Fibroblast of skin of abdomen (primary cell): Measurements from ENCODE around the gene ABCC9.

Source experiments
- DNase-seq: peaks from one replicate; pipeline ENCODE4 v3.0.0-alpha.2; 2013

ABCC9 gene

GRCh38 chr12:21877293-21877982 is 63.8 kb downstream of the ABCC9 start:
- DNase-seq, result no peak

- no peak for DNase-seq
These were observed 75.4 kb downstream of the ABCC9 start for GRCh38 chr12:21865846-21866245.

- DNase-seq, result no peak
These were observed 80.7 kb downstream of the ABCC9 start for GRCh38 chr12:21860534-21860933.

- DNase-seq, result no peak
These were observed 81.1 kb downstream of the ABCC9 start for GRCh38 chr12:21860128-21860527.

GRCh38 chr12:21852251-21852650 is 89.0 kb downstream of the ABCC9 start:
- DNase-seq, result peak; percentile 59

- no peak for DNase-seq
These were observed 90.1 kb downstream of the ABCC9 start for GRCh38 chr12:21851151-21851550.

- no peak for DNase-seq
These were observed 90.8 kb downstream of the ABCC9 start for GRCh38 chr12:21850419-21850818.

- no peak for DNase-seq
These were observed 91.3 kb downstream of the ABCC9 start for GRCh38 chr12:21849878-21850277.

GRCh38 chr12:21848192-21848591 is 93.0 kb downstream of the ABCC9 start:
- no peak for DNase-seq

- peak; percentile 9 for DNase-seq
These were observed 97.4 kb downstream of the ABCC9 start for GRCh38 chr12:21843795-21844194.

GRCh38 chr12:21839776-21840175 is 101.5 kb downstream of the ABCC9 start:
- DNase-seq, result no peak

GRCh38 chr12:21837847-21838246 is 103.4 kb downstream of the ABCC9 start:
- DNase-seq, result no peak

- DNase-seq, result peak; percentile 47
These were observed 109.4 kb downstream of the ABCC9 start for GRCh38 chr12:21831791-21832344.

GRCh38 chr12:21828779-21829178 is 112.4 kb downstream of the ABCC9 start:
- no peak for DNase-seq

- no peak for DNase-seq
These were observed 113.0 kb downstream of the ABCC9 start for GRCh38 chr12:21828136-21828775.

- DNase-seq, result no peak
These were observed 114.1 kb downstream of the ABCC9 start for GRCh38 chr12:21827083-21827482.

- DNase-seq, result no peak
These were observed 114.7 kb downstream of the ABCC9 start for GRCh38 chr12:21826618-21826910.

GRCh38 chr12:21825886-21826617 is 115.2 kb downstream of the ABCC9 start:
- no peak for DNase-seq

- DNase-seq, result no peak
These were observed 117.6 kb downstream of the ABCC9 start for GRCh38 chr12:21823581-21823980.

GRCh38 chr12:21819678-21820077 is 121.5 kb downstream of the ABCC9 start:
- no peak for DNase-seq

- peak; percentile 57 for DNase-seq
These were observed 122.0 kb downstream of the ABCC9 start for GRCh38 chr12:21819236-21819635.

- DNase-seq, result peak; percentile 45
These were observed 122.6 kb downstream of the ABCC9 start for GRCh38 chr12:21818627-21819026.

GRCh38 chr12:21815306-21816062 is 125.7 kb downstream of the ABCC9 start:
- DNase-seq, result no peak
